Nephron (organoid): Measurements from ENCODE around the gene RAP1GAP.

Experiments
- H3K27ac Mint-ChIP-seq, 3 experiments: 2 replicates each; pipeline ENCODE4 v1.8.0; 2020; ENCODE audit warnings: mixed read lengths in 3 of 3, mild to moderate bottlenecking in 2 of 3, moderate library complexity in 1 of 3
- H3K27me3 Mint-ChIP-seq: 2 replicates; pipeline ENCODE4 v1.8.0; 2021; ENCODE audit warnings: low read depth, mild to moderate bottlenecking, moderate library complexity, mixed read lengths
- H3K36me3 Mint-ChIP-seq: 2 replicates; pipeline ENCODE4 v1.8.0; 2020; ENCODE audit warnings: low read depth, mixed read lengths
- H3K4me1 Mint-ChIP-seq: 2 replicates; pipeline ENCODE4 v1.8.0; 2020; ENCODE audit warnings: mixed read lengths
- H3K4me3 Mint-ChIP-seq, 3 experiments: 2 replicates each; pipeline ENCODE4 v1.8.0; 2020; ENCODE audit warnings: mild to moderate bottlenecking in 3 of 3, mixed read lengths in 3 of 3, moderate library complexity in 2 of 3
- H3K9me3 Mint-ChIP-seq: 2 replicates; pipeline ENCODE4 v1.8.0; 2020; ENCODE audit warnings: mixed read lengths
- TF ChIP-seq, protein P1 (sequence below), 3 experiments: fragments of 200-600 bp; sonication (generic); IDR thresholded peaks; one replicate each; pipeline ENCODE4 v1.5.0; 2021; ENCODE audit warnings: antibody characterized with exemption in 3 of 3; ENCODE audit not compliant: unreplicated experiment in 3 of 3

RAP1GAP gene

DNA sequence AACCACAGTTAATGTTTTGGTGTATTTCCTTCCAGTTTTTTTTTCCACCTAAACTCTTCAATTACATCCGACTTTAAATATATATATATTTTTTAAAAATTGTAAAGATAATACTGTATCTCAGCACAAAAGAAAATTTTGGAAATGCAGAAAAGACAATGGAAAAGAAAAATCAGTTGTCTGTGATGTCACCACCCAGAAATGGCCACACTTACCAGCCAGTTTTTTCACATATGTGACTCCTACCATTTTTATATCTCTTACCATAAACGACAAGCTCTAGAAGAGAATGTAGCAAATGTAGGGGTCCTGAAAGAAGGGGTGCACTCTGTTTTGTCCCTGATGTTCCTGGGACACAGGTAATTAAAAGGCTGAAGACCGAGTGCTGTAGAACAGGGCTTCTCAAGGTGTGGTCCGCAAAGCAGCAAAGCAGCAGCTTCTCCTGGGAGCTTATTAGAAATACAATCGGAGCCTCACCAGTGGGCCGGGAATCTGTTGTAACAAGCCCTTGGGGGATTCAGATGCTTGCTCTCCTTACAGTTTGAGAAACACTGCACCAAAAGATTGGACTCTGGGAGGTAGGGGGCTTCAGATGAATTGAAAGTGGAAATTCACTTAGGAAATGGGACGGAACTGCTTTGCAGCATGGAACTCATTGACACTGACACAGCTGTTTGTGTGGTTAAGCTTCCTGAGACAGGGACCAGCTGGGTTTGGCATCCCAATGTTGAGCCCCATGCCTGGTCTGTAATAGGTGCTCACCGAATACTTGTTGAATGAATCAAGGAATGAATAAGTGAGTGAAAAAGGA, 115.8 kb downstream of the RAP1GAP start:
- TF ChIP-seq, protein P1, sequence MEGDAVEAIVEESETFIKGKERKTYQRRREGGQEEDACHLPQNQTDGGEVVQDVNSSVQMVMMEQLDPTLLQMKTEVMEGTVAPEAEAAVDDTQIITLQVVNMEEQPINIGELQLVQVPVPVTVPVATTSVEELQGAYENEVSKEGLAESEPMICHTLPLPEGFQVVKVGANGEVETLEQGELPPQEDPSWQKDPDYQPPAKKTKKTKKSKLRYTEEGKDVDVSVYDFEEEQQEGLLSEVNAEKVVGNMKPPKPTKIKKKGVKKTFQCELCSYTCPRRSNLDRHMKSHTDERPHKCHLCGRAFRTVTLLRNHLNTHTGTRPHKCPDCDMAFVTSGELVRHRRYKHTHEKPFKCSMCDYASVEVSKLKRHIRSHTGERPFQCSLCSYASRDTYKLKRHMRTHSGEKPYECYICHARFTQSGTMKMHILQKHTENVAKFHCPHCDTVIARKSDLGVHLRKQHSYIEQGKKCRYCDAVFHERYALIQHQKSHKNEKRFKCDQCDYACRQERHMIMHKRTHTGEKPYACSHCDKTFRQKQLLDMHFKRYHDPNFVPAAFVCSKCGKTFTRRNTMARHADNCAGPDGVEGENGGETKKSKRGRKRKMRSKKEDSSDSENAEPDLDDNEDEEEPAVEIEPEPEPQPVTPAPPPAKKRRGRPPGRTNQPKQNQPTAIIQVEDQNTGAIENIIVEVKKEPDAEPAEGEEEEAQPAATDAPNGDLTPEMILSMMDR (IDR thresholded peaks at IDR 0.05; ENCODE audit: unreplicated experiment in 3 of 3): no peak
- no peaks in the 10 kb centered on the region for H3K9me3 Mint-ChIP-seq
- H3K27me3 Mint-ChIP-seq: peaks cover 8% of the 10 kb centered on the region
- peak overlapping the region in 1 of 3 experiments; percentile 74 for H3K27ac Mint-ChIP-seq
- no peak overlapping the region for H3K4me3 Mint-ChIP-seq
- H3K4me1 Mint-ChIP-seq: peaks cover 5% of the 10 kb centered on the region
- H3K36me3 Mint-ChIP-seq: no peaks in the 10 kb centered on the region

DNA sequence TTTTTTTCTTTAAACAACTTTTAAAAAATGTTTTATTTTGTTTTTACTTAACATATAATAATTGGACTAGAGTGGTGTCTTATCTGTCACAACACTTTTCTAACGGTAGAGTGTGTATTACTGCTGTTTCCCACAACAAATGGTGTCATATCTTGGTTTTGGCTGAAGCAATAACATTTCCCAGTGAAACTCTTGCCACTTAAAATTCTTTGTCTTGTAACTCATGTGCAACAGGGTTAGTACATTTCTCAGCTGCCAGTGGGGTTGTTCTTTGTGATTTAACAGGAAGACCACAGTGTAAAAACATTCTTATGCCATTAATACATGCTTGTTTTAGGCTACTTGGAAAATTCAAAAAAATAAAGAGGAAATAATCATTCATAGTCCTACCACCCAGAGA, 116.4 kb downstream of the RAP1GAP start:
- H3K4me1 Mint-ChIP-seq: peaks cover 5% of the 10 kb centered on the region
- peak overlapping the region in 2 of 3 experiments; percentile 46 to 74 for H3K27ac Mint-ChIP-seq
- H3K36me3 Mint-ChIP-seq: no peaks in the 10 kb centered on the region
- H3K9me3 Mint-ChIP-seq: no peaks in the 10 kb centered on the region
- TF ChIP-seq, protein P1 (IDR thresholded peaks at IDR 0.05; ENCODE audit: unreplicated experiment in 3 of 3): no peak
- peaks cover 5% of the 10 kb centered on the region for H3K27me3 Mint-ChIP-seq
- H3K4me3 Mint-ChIP-seq: no peak overlapping the region

DNA sequence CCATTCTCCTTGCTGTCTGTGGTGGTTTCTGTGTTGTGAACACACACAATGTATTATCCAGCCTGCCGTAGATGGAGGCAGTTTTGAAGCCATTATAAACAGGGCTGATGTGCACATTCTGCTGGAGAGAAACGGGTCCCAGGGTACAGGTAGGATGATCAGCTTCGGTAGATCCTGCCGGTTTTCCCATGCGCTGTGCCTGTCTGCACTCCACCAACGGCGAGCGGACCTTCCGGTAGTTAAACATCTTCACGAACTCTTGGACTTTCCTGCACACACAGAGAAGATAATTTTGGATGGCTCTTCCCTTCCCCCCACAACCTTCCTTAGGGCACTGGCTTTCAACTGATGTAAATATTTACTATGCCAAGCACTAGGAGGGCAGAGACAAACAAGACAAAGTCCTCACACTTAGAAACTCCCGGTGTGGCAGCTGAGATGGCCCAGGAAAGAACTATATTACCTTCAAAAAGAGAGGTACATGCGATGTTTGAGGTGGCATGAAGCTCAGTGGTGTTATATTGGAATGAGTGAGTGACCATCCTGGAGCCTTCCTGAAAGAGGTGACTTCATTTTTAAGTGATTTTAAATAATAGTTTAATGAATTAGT, 118.2 kb downstream of the RAP1GAP start:
- Mint-ChIP-seq H3K9me3 (no peaks in the 10 kb centered on the region), H3K4me3 (no peak overlapping the region)

DNA sequence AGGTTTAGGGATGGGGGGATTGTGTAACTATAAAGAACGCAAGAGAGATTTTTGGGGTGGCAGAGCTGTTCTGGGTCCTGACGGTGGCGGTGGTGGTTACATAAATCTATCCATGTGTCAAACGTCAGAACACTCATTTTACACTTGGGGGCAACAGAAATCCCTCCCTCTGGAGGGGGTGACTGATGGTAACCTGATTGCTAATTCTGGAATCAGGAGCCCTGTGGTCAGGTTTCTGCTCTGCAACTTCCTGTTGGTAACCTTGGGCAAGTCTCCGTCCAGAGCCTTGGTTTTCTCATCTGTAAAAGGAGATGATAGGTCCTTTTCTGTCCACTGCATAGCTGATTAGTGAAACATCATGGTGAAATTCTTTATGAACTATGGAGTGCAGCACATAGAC, 119.1 kb downstream of the RAP1GAP start:
- H3K9me3 Mint-ChIP-seq: no peaks in the 10 kb centered on the region
- H3K27me3 Mint-ChIP-seq: no peaks in the 10 kb centered on the region
- H3K36me3 Mint-ChIP-seq: no peaks in the 10 kb centered on the region
- no peak overlapping the region for H3K4me3 Mint-ChIP-seq
- peaks cover 5% of the 10 kb centered on the region for H3K4me1 Mint-ChIP-seq
- no peak overlapping the region for H3K27ac Mint-ChIP-seq
- TF ChIP-seq, protein P1 (IDR thresholded peaks at IDR 0.05; ENCODE audit: unreplicated experiment in 3 of 3): no peak

More for the DNA sequence above, 118.2 kb downstream of the RAP1GAP start:
- Mint-ChIP-seq H3K4me1 (peaks cover 5% of the 10 kb centered on the region), H3K27ac (peak overlapping the region in 2 of 3 experiments; percentile 16 to 22), H3K27me3 (no peaks in the 10 kb centered on the region), H3K36me3 (no peaks in the 10 kb centered on the region)
- TF ChIP-seq, protein P1 (IDR thresholded peaks at IDR 0.05; ENCODE audit: unreplicated experiment in 3 of 3): no peak

DNA sequence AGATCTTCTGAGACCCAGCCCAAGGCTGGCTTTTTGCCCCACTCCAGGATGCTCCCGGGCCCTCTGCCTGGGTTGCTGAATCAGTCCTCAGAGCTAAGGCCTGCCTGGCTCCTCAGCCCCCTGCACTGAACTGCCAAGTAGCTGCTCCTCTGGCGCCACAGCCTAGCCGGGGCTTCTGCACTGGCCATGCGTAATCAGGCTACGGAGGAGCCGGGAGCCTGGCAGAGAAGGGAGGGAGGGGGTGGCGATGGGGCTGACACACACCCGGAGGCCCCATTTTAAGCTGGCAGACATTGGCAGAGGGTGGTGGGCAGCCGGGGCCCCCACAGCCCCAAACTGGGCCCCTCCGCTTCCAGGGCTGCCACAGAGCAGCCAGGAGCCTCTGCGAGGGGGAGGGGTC, 121.3 kb downstream of the RAP1GAP start:
- Mint-ChIP-seq H3K4me1 (peaks cover 3% of the 10 kb centered on the region), H3K9me3 (no peaks in the 10 kb centered on the region), H3K27ac (no peak overlapping the region), H3K27me3 (no peaks in the 10 kb centered on the region), H3K4me3 (no peak overlapping the region), H3K36me3 (no peaks in the 10 kb centered on the region)
- TF ChIP-seq, protein P1 (IDR thresholded peaks at IDR 0.05; ENCODE audit: unreplicated experiment in 3 of 3): no peak
